Right atrium auricular region (tissue), 2 donors: Measurements from ENCODE around the gene C16orf78. TPM values are rescaled to one million over a fixed set of nuclear protein-coding genes. Genes with fewer than 3 reads are reported as not detected.

Experiments
- DNase-seq: peaks from one replicate; pipeline ENCODE4 v3.0.0-alpha.2; 2019; ENCODE audit warnings: low spot score
- H3K27ac ChIP-seq, 2 donors: fragments of 200-600 bp; sonication (generic); 1 replicate in 1 of 2; 2 replicates in 1 of 2; pipeline ENCODE4 v1.5.1; 2016 to 2019
- H3K27me3 ChIP-seq, 2 donors: fragments of 200-600 bp; sonication (generic); one replicate each; pipeline versions ENCODE4 v1.5.1 to v1.6.0; 2017 to 2019
- H3K36me3 ChIP-seq: fragments of 200-600 bp; sonication (generic); one replicate; pipeline ENCODE4 v1.5.1; 2016
- H3K4me1 ChIP-seq, 2 donors: fragments of 200-600 bp; sonication (generic); one replicate each; pipeline versions ENCODE4 v1.5.1 to v1.6.0; 2017 to 2019
- H3K4me3 ChIP-seq, 2 donors: fragments of 200-600 bp; sonication (generic); 1 replicate in 1 of 2; 2 replicates in 1 of 2; pipeline ENCODE4 v1.5.1; 2017 to 2019; ENCODE audit warnings: mild to moderate bottlenecking in 1 of 2, moderate library complexity in 1 of 2
- H3K9me3 ChIP-seq, 2 donors: fragments of 200-600 bp; sonication (generic); one replicate each; pipeline ENCODE4 v1.5.1; 2019
- total RNA-seq, 2 donors: library from RNA; depleted of rRNA; stranded (reverse); fragments of >200 nt; gene quantifications; one replicate each; pipeline ENCODE4 v1.1.0, GENCODE V29; 2016
- TF ChIP-seq, protein P1 (sequence below), 2 donors: fragments of 200-600 bp; sonication (generic); IDR thresholded peaks; one replicate each; pipeline ENCODE4 v1.5.1; 2019; ENCODE audit warnings: antibody characterized with exemption in 2 of 2

C16orf78 gene
- total RNA-seq, 2 donors from 2014 or later, result not detected

DNA sequence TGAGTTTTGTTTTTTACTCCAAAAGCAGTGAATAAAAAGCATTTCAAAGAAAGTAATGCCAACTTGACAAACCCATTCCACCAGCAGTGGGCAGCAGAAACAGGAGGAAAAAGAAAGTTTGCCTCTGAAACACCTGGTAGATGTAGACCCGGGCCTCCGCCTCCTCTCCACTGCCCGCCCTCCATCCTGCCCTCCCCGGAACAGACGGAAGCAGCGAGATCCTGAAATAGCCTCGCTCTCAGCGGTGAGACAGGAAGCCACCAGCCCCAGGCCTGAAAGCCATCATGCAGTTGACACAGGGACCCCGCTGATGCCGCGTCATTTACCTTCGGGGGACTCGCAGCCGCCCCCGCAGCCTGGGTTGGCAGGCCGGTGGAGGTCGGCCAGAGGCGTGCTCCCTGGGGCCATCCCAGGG is 67.8 kb downstream of the C16orf78 start:
- H3K36me3 ChIP-seq, result no peaks in the 10 kb centered on the region
- no peaks in the 10 kb centered on the region for H3K9me3 ChIP-seq
- H3K4me3 ChIP-seq, result no peak overlapping the region
- TF ChIP-seq, protein P1, sequence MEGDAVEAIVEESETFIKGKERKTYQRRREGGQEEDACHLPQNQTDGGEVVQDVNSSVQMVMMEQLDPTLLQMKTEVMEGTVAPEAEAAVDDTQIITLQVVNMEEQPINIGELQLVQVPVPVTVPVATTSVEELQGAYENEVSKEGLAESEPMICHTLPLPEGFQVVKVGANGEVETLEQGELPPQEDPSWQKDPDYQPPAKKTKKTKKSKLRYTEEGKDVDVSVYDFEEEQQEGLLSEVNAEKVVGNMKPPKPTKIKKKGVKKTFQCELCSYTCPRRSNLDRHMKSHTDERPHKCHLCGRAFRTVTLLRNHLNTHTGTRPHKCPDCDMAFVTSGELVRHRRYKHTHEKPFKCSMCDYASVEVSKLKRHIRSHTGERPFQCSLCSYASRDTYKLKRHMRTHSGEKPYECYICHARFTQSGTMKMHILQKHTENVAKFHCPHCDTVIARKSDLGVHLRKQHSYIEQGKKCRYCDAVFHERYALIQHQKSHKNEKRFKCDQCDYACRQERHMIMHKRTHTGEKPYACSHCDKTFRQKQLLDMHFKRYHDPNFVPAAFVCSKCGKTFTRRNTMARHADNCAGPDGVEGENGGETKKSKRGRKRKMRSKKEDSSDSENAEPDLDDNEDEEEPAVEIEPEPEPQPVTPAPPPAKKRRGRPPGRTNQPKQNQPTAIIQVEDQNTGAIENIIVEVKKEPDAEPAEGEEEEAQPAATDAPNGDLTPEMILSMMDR (IDR thresholded peaks at IDR 0.05), result peak in 1 of 2 donors; percentile 34
- no peak overlapping the region for H3K27ac ChIP-seq
- no peaks in the 10 kb centered on the region for H3K27me3 ChIP-seq
- DNase-seq, result no peak
- H3K4me1 ChIP-seq, result peaks cover 0 to 19% of the 10 kb centered on the region in 2 donors

DNA sequence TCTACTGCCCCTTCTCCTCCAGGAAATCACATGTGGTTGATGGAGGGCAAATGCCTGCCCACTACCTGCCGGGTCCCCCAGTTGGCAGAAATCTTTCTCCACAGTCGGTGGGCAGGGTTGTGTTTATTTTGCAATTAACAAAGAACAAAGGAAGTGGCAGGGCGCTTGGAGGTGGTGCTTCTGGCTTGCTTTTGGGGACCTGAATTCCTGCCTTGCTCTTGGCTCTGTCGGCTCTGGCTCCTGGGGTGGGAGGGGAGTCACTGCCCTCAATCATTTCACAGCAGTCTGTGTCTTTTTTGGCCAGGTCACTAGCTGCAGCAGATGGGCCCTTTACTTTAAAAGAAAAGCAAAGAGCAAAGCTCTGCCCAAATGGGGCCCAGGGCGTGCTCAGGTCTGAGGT is 69.2 kb downstream of the C16orf78 start:
- H3K9me3 ChIP-seq, result no peaks in the 10 kb centered on the region
- H3K36me3 ChIP-seq, result no peaks in the 10 kb centered on the region
- no peaks in the 10 kb centered on the region for H3K27me3 ChIP-seq
- DNase-seq, result no peak
- H3K4me3 ChIP-seq, result no peak overlapping the region
- peaks cover 0 to 19% of the 10 kb centered on the region in 2 donors for H3K4me1 ChIP-seq
- TF ChIP-seq, protein P1 (IDR thresholded peaks at IDR 0.05), result no peak
- H3K27ac ChIP-seq, result no peak overlapping the region

DNA sequence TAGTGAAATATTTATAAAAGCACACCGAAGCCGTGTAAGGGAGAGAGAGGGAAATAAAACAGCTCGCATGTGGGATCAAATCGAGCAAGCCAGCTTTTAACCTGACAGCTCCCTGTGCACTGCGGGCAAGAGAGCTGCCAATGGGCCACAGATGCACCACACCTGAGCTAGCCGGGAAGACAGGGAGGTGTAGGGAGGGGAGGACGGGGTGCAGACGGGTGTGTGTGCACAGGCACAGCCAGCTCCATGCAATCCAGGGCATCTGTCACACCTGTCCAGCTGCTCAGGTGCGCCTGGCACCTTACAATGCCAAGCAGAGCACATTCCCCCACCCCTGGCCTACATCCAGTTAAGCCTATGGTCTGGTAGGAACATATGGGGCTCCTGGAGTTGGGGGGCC is 70.0 kb downstream of the C16orf78 start:
- TF ChIP-seq, protein P1 (IDR thresholded peaks at IDR 0.05), result no peak
- Histone ChIP-seq H3K27me3 (no peaks in the 10 kb centered on the region), H3K36me3 (no peaks in the 10 kb centered on the region), H3K9me3 (no peaks in the 10 kb centered on the region), H3K27ac (no peak overlapping the region), H3K4me1 (peaks cover 0 to 19% of the 10 kb centered on the region in 2 donors), H3K4me3 (no peak overlapping the region)
- DNase-seq, result no peak

DNA sequence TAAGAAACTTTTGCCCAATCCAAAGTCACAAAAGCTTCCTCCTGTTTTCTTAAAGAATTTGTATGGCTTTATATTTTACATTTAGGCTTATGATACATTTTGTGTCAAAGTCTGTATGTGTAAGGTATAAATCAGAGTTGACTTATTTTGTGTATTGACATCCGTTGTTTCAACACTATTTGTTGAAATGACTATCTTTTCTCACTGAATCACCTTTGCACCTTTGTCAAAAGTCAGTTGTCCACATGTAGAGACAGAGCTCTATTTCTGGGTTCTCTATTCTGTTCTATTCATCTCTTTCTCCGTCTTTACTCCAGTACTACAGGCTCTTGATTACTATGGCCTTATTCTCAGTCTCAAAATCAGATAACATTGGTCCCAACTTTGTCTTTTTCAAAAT is 73.2 kb downstream of the C16orf78 start:
- Histone ChIP-seq H3K4me3 (no peak overlapping the region), H3K27ac (no peak overlapping the region), H3K4me1 (peaks cover 0 to 2% of the 10 kb centered on the region in 2 donors), H3K27me3 (no peaks in the 10 kb centered on the region), H3K9me3 (no peaks in the 10 kb centered on the region), H3K36me3 (no peaks in the 10 kb centered on the region)
- no peak for DNase-seq
- TF ChIP-seq, protein P1 (IDR thresholded peaks at IDR 0.05), result no peak

Other genes with a start within 250 kb of the C16orf78 start
- gene CBLN1, start 92.0 kb upstream of the C16orf78 start, total RNA-seq, result 1 to 10 TPM in 1 of 2 donors, under 1 TPM in 1; 0.98 to 1.9 TPM